Stomach (tissue), 4 donors: ENCODE data around the gene FABP6.

Source experiments
- EP300 ChIP-seq: sonication (generic); formaldehyde crosslinking; IDR thresholded peaks from one replicate; pipeline ENCODE4 v1.6.1; 2017; ENCODE audit warnings: antibody characterized with exemption
- POLR2A ChIP-seq, 4 donors: fragments of 450-650 bp; IDR thresholded peaks; one replicate each; pipeline ENCODE4 v1.6.1; 2016; ENCODE audit warnings: antibody characterized with exemption in 4 of 4, control low read depth in 2 of 4, mild to moderate bottlenecking in 1 of 4, moderate library complexity in 1 of 4
- POLR2AphosphoS5 ChIP-seq, 3 donors: sonication (generic); formaldehyde crosslinking; IDR thresholded peaks; one replicate each; pipeline ENCODE4 v1.6.1; 2016; ENCODE audit warnings: antibody characterized with exemption in 3 of 3
- TF ChIP-seq, protein P1 (sequence below), 7 experiments: fragments of 450-650 bp in 4 of 7; fragments of 200-600 bp in 3 of 7; sonication (generic) in 3 of 7; IDR thresholded peaks; one replicate each; pipeline ENCODE4 v1.5.1; 2016 to 2019; ENCODE audit warnings: antibody characterized with exemption in 7 of 7, control low read depth in 2 of 7, mild to moderate bottlenecking in 1 of 7

DNA sequence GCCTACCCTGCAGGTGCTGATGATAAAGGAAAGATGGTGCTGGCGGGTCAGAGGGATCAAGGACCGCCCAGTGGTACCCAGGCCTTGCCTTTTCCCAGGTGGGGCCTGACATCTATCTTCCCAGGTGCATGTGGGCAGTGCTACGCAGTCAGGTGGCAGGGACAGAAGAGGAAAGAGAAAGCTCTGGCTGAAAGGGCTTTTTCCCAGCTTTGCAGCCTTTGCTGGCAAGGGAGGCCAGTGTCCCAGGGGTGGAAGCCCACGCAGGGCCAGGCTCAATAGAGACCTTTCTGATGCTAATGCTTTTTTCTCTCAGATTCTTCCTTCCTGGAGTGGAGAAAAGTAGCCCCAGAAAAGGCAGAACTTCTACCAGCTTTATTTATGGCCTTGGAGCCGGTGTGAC, 36.7 kb downstream of the FABP6 start:
- TF ChIP-seq, protein P1, sequence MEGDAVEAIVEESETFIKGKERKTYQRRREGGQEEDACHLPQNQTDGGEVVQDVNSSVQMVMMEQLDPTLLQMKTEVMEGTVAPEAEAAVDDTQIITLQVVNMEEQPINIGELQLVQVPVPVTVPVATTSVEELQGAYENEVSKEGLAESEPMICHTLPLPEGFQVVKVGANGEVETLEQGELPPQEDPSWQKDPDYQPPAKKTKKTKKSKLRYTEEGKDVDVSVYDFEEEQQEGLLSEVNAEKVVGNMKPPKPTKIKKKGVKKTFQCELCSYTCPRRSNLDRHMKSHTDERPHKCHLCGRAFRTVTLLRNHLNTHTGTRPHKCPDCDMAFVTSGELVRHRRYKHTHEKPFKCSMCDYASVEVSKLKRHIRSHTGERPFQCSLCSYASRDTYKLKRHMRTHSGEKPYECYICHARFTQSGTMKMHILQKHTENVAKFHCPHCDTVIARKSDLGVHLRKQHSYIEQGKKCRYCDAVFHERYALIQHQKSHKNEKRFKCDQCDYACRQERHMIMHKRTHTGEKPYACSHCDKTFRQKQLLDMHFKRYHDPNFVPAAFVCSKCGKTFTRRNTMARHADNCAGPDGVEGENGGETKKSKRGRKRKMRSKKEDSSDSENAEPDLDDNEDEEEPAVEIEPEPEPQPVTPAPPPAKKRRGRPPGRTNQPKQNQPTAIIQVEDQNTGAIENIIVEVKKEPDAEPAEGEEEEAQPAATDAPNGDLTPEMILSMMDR (IDR thresholded peaks at IDR 0.05): no peak
- TF ChIP-seq POLR2A (IDR thresholded peaks at IDR 0.05) (no peak), EP300 (no peak), POLR2AphosphoS5 (IDR thresholded peaks at IDR 0.05) (no peak)
